ENCODE data around the gene ARHGEF39.

DNA sequence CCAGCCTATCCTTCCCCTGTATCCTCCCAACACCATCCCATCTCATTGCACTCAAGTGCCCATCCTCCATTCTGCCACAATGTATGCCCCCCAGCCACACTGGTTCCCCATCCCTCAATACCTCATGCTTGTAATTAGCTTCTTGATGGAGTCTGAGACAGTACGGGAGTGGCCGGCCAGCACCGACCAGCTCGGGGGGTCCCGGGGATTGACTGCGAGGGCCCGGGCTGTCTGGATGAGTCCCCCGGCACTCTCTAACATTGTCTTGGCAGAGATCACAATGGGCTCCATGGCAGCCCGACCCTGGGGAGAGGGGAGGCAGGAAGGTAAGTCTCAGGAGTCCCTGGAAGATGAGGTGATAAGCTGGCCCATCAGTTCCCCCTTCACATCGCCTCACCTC lies 42.0 kb upstream of the ARHGEF39 start:
- TF ChIP-seq, protein P1, sequence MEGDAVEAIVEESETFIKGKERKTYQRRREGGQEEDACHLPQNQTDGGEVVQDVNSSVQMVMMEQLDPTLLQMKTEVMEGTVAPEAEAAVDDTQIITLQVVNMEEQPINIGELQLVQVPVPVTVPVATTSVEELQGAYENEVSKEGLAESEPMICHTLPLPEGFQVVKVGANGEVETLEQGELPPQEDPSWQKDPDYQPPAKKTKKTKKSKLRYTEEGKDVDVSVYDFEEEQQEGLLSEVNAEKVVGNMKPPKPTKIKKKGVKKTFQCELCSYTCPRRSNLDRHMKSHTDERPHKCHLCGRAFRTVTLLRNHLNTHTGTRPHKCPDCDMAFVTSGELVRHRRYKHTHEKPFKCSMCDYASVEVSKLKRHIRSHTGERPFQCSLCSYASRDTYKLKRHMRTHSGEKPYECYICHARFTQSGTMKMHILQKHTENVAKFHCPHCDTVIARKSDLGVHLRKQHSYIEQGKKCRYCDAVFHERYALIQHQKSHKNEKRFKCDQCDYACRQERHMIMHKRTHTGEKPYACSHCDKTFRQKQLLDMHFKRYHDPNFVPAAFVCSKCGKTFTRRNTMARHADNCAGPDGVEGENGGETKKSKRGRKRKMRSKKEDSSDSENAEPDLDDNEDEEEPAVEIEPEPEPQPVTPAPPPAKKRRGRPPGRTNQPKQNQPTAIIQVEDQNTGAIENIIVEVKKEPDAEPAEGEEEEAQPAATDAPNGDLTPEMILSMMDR (IDR thresholded peaks at IDR 0.05): no peak
- no peak for TF ChIP-seq EP300 (IDR thresholded peaks at IDR 0.05)

All from sigmoid colon (tissue), 4 donors.